Osteoblast (primary cell): ENCODE results near the gene FBXW11. TPM values are rescaled to one million over a fixed set of nuclear protein-coding genes. Genes with fewer than 3 reads are reported as not detected.

ENCODE experiments used
- DNase-seq: peaks from one replicate; pipeline ENCODE4 v3.0.0; 2011; ENCODE audit warnings: low spot score, mixed read lengths; ENCODE audit not compliant: insufficient read length; ENCODE audit errors: missing footprints
- H2AFZ ChIP-seq: 2 replicates; pipeline ENCODE4 v1.6.0; 2011; ENCODE audit warnings: mild to moderate bottlenecking, low read length
- H3K27ac ChIP-seq: 2 replicates; pipeline ENCODE4 v1.5.1; 2011; ENCODE audit warnings: mild to moderate bottlenecking, low read depth, low read length, moderate library complexity
- H3K27me3 ChIP-seq: 2 replicates; pipeline ENCODE4 v1.6.0; 2012; ENCODE audit warnings: mild to moderate bottlenecking, control low read depth, inconsistent platforms, low read length, moderate library complexity; ENCODE audit not compliant: insufficient read depth
- H3K36me3 ChIP-seq: 2 replicates; pipeline ENCODE4 v1.5.1; 2011; ENCODE audit warnings: mild to moderate bottlenecking, low read length, control low read depth, moderate library complexity; ENCODE audit not compliant: insufficient read depth
- H3K4me1 ChIP-seq: 2 replicates; pipeline ENCODE4 v1.5.1; 2011; ENCODE audit warnings: mild to moderate bottlenecking, low read length, control low read depth, moderate library complexity; ENCODE audit not compliant: insufficient read depth
- H3K4me2 ChIP-seq: 2 replicates; pipeline ENCODE4 v1.6.0; 2011; ENCODE audit warnings: mild to moderate bottlenecking, low read length; ENCODE audit not compliant: insufficient read depth
- H3K4me3 ChIP-seq: fragments of 200-600 bp; sonication (generic); 3 replicates; pipeline ENCODE4 v1.5.1; 2012; ENCODE audit warnings: mild to moderate bottlenecking, low read length, inconsistent platforms; ENCODE audit not compliant: insufficient read depth
- H3K79me2 ChIP-seq: 2 replicates; pipeline ENCODE4 v1.6.0; 2012; ENCODE audit warnings: mild to moderate bottlenecking, low read length, control low read depth, inconsistent platforms; ENCODE audit not compliant: insufficient read depth
- H3K9me3 ChIP-seq: 2 replicates; pipeline ENCODE4 v1.5.1; 2011; ENCODE audit warnings: low read depth, low read length, control low read depth
- H4K20me1 ChIP-seq: 2 replicates; pipeline ENCODE4 v1.6.0; 2012; ENCODE audit warnings: mild to moderate bottlenecking, low read length, control low read depth; ENCODE audit not compliant: insufficient read depth
- CTCF ChIP-seq: IDR thresholded peaks from 2 replicates; pipeline ENCODE4 v1.5.1; 2011; ENCODE audit warnings: mild to moderate bottlenecking, low read depth, low read length, moderate library complexity; ENCODE audit errors: extremely low read depth
- total RNA-seq: library from RNA; depleted of rRNA; stranded (reverse); fragments of >200 nt; gene quantifications from 2 replicates; pipeline ENCODE4 v1.2.3, GENCODE V29; 2012

The FBXW11 gene
- total RNA-seq, 1 donor, result 76.7 TPM

- peaks cover 16% of the 10 kb centered on the region for H3K36me3 ChIP-seq
- peak overlapping the region; percentile 10 for H3K4me3 ChIP-seq
- no peak overlapping the region for H2AFZ ChIP-seq
- H3K27me3 ChIP-seq, result no peaks in the 10 kb centered on the region
- DNase-seq, result peak; percentile 91
- H3K27ac ChIP-seq, result peak overlapping the region; percentile 96
- no peaks in the 10 kb centered on the region for H4K20me1 ChIP-seq
- H3K4me2 ChIP-seq, result peak overlapping the region; percentile 66
- TF ChIP-seq CTCF, result no peak
- H3K79me2 ChIP-seq, result peaks cover 18% of the 10 kb centered on the region
- H3K9me3 ChIP-seq, result no peaks in the 10 kb centered on the region
- H3K4me1 ChIP-seq, result peaks cover 59% of the 10 kb centered on the region
Observed at GRCh38 chr5:171863935-171864334, 142.5 kb downstream of the FBXW11 start.

GRCh38 chr5:171862624-171863023 lies 143.8 kb downstream of the FBXW11 start:
- no peaks in the 10 kb centered on the region for H4K20me1 ChIP-seq
- TF ChIP-seq CTCF, result no peak
- H3K79me2 ChIP-seq, result peaks cover 18% of the 10 kb centered on the region
- H2AFZ ChIP-seq, result no peak overlapping the region
- H3K27me3 ChIP-seq, result no peaks in the 10 kb centered on the region
- H3K4me3 ChIP-seq, result no peak overlapping the region
- no peak for DNase-seq
- peaks cover 46% of the 10 kb centered on the region for H3K4me1 ChIP-seq
- H3K27ac ChIP-seq, result no peak overlapping the region
- peaks cover 9% of the 10 kb centered on the region for H3K36me3 ChIP-seq
- H3K9me3 ChIP-seq, result no peaks in the 10 kb centered on the region
- H3K4me2 ChIP-seq, result no peak overlapping the region

DNA sequence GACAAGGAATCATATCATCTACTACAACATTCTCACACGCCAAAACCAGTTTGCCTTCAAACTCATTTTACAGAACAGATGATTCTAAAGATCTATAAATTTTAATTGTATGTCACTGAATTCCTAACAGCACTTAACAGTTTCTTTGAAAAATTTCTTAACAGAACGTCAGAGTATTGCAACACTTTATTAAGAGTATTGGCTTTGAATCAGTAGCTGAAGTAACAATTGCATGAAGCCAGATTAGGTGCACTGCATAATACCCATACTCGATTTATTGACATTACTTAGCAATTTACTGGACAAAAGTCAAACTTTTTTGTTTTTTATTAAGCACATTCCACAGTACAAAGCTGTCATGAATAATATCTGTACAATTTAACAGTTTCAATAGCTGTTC lies 145.1 kb downstream of the FBXW11 start:
- Histone ChIP-seq H3K79me2 (peaks cover 12% of the 10 kb centered on the region), H3K36me3 (peaks cover 6% of the 10 kb centered on the region)
- no peak for DNase-seq

DNA sequence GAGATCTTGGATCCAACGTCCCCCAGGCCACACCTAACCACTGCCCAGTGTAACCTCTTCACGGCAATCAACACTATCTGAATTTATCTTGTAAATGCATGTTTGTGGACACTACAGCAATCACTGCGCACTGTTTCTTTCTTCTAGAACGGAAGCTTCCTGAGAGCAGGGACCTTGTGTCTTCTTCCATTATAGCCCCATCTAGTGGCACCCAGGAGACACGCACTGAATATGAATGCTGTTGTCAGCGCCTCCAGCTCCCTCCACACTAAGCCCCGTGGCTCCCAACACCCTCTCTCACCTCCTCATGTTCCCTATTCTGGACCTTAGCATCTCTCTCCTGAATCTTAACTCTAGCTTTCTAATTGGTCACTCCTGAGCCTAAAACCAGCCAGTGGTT lies 148.1 kb downstream of the FBXW11 start:
- no peaks in the 10 kb centered on the region for H3K27me3 ChIP-seq
- DNase-seq, result peak; percentile 34
- H3K9me3 ChIP-seq, result no peaks in the 10 kb centered on the region
- H3K4me2 ChIP-seq, result no peak overlapping the region
- no peak overlapping the region for H2AFZ ChIP-seq
- no peak overlapping the region for H3K27ac ChIP-seq
- H4K20me1 ChIP-seq, result no peaks in the 10 kb centered on the region
- peaks cover 15% of the 10 kb centered on the region for H3K4me1 ChIP-seq
- H3K36me3 ChIP-seq, result peaks cover 6% of the 10 kb centered on the region
- peak; percentile 45 for TF ChIP-seq CTCF
- no peak overlapping the region for H3K4me3 ChIP-seq
- peaks cover 10% of the 10 kb centered on the region for H3K79me2 ChIP-seq

More for the DNA sequence above, 145.1 kb downstream of the FBXW11 start:
- Histone ChIP-seq H3K4me3 (no peak overlapping the region), H2AFZ (no peak overlapping the region), H3K9me3 (no peaks in the 10 kb centered on the region), H3K4me2 (no peak overlapping the region), H3K27ac (no peak overlapping the region), H4K20me1 (no peaks in the 10 kb centered on the region), H3K27me3 (no peaks in the 10 kb centered on the region), H3K4me1 (peaks cover 34% of the 10 kb centered on the region)
- no peak for TF ChIP-seq CTCF
